T-cell (primary cell): Measurements from ENCODE around the gene TECPR2. TPM values are rescaled to one million over a fixed set of nuclear protein-coding genes. Genes with fewer than 3 reads are reported as not detected.

Experiments
- ATAC-seq, 4 experiments: fragments of 200-7000 bp in 3 of 4; fragments of 150-1000 bp in 1 of 4; cut with Tn5 transposase; replicated peaks in 1 of 4; 1 replicate in 3 of 4; 2 replicates in 1 of 4; pipeline ENCODE4 v1.10.0; 2021; ENCODE audit warnings: moderate library complexity in 3 of 4, mild to moderate bottlenecking in 2 of 4, moderate number of reproducible peaks in 1 of 4
- CTCF ChIA-PET, 2 donors: fragments of 300-600 bp; sonication (Branson Sonifier 250); formaldehyde crosslinking; loops; one replicate each; lab custom pipeline; 2022; ENCODE audit warnings: antibody characterized with exemption in 2 of 2; lab: Charles Lee
- POLR2A ChIA-PET, 2 donors: fragments of 300-600 bp; sonication (Branson Sonifier 250); formaldehyde crosslinking; loops; one replicate each; lab custom pipeline; 2022; ENCODE audit warnings: antibody characterized with exemption in 2 of 2; lab: Charles Lee
- DNase-seq, 35 experiments: peaks; one replicate each; pipeline versions ENCODE4 v3.0.0 to v3.0.0-alpha.2; 2013 to 2023
- H3K27ac ChIP-seq: one replicate; pipeline ENCODE4 v1.5.1; 2013; ENCODE audit warnings: low read length
- H3K27me3 ChIP-seq, 2 experiments: replicated peaks in 1 of 2; 1 replicate in 1 of 2; 2 replicates in 1 of 2; pipeline versions ENCODE4 v1.6.1 to v1.7.0; 2013; ENCODE audit warnings: low read length in 1 of 2, mixed read lengths in 1 of 2; ENCODE audit not compliant: control insufficient read depth in 2 of 2, insufficient read depth in 2 of 2; ENCODE audit errors: extremely low read depth in 1 of 2
- H3K36me3 ChIP-seq, 2 donors: 1 replicate in 1 of 2; 2 replicates in 1 of 2; pipeline versions ENCODE4 v1.6.1 to v1.7.0; 2013; ENCODE audit warnings: low read length in 1 of 2; ENCODE audit not compliant: control insufficient read depth in 2 of 2, insufficient read depth in 1 of 2; ENCODE audit errors: extremely low read depth in 1 of 2
- H3K4me1 ChIP-seq, 2 experiments: 1 replicate in 1 of 2; 2 replicates in 1 of 2; pipeline versions ENCODE4 v1.6.1 to v1.7.0; 2013; ENCODE audit warnings: low read length in 2 of 2, mixed read lengths in 1 of 2; ENCODE audit not compliant: insufficient read depth in 2 of 2, control insufficient read depth in 1 of 2; ENCODE audit errors: extremely low read depth in 1 of 2
- H3K4me3 ChIP-seq, 2 donors: 1 replicate in 1 of 2; 2 replicates in 1 of 2; pipeline versions ENCODE4 v1.5.1 to v1.7.0; 2013; ENCODE audit warnings: mild to moderate bottlenecking in 2 of 2, low read length in 1 of 2, moderate library complexity in 1 of 2; ENCODE audit not compliant: control insufficient read depth in 1 of 2; ENCODE audit errors: extremely low read depth in 1 of 2
- H3K9me3 ChIP-seq: 2 replicates; pipeline ENCODE4 v1.7.0; 2013
- H3K27ac Mint-ChIP-seq, 2 donors: one replicate each; pipeline ENCODE4 v1.8.0; 2020 to 2021; ENCODE audit warnings: mild to moderate bottlenecking in 2 of 2, mixed read lengths in 2 of 2
- H3K27me3 Mint-ChIP-seq, 2 donors: one replicate each; pipeline ENCODE4 v1.8.0; 2021 to 2022; ENCODE audit warnings: mixed read lengths in 2 of 2
- H3K36me3 Mint-ChIP-seq: one replicate; pipeline ENCODE4 v1.8.0; 2021; ENCODE audit warnings: mixed read lengths
- H3K4me1 Mint-ChIP-seq, 3 donors: one replicate each; pipeline ENCODE4 v1.8.0; 2020 to 2022; ENCODE audit warnings: mixed read lengths in 3 of 3, mild to moderate bottlenecking in 1 of 3
- H3K4me3 Mint-ChIP-seq, 3 donors: one replicate each; pipeline ENCODE4 v1.8.0; 2020 to 2022; ENCODE audit warnings: mild to moderate bottlenecking in 3 of 3, mixed read lengths in 3 of 3, moderate library complexity in 3 of 3
- H3K9me3 Mint-ChIP-seq, 3 donors: one replicate each; pipeline ENCODE4 v1.8.0; 2020 to 2022; ENCODE audit warnings: mixed read lengths in 3 of 3
- WGBS: methylation state at CpG from one replicate; pipeline ENCODE4 v1.1.5; 2013; ENCODE audit warnings: missing lambda C conversion rate; ENCODE audit not compliant: insufficient coverage; 5-methylcytosine and 5-hydroxymethylcytosine counted together
- total RNA-seq, 35 experiments: library from RNA in 6 of 35; stranded (reverse) in 6 of 35; fragments of 120-200 nt in 1 of 35; gene quantifications; one replicate each; pipeline versions ENCODE4 v1.2.1 to v1.2.4 and lab custom pipeline; 2013 to 2026

The TECPR2 gene
- total RNA-seq, 5 donors from 2014 or later (not counting 1 experiment from before 2014, with no cell fraction given), result 8.6 to 16.5 (median 10.8) TPM

DNA sequence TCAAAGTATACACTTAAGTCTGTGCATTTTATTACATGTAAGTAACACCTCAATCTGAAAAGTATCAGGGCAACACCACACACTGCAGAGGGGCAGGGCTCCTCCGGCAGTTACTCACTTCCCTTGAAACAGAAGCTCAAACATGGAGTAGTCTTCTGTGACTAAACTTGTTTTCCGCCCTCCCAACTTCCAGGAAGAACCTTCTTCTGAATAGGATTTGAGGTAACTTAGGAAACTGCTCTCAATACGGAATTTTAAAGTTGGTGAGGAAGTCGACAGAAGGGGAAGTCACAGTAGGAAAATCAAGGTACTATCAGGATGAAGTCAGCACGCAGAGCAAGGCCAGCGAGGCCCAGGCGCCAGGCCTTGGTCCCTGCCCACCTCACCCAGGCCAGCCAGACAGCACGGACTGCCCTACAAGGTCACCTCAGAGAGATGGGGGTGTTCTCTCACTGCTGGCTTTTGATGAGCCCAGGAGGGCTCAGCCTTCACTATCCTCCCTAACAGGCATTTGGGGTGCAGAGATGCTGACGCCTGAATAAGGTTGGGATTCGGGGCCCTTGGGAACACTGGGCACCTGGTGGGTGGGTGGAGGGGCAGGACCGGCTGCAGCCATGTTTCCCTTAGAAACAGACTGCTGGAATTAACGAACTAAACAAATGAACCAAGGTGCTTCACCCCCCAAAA lies 141.0 kb downstream of the TECPR2 start:
- ChIA-PET CTCF (interaction anchor here in 1 of 2 donors (0.8 kb wide), 1 partner anchor 15 kb away, joined by 3 read pairs; no protein-coding TSS in a partner anchor), POLR2A (interaction anchor here in 1 of 2 donors (0.5 kb wide), 1 partner anchor 569 kb away, joined by 5 read pairs; no protein-coding TSS in a partner anchor)
- Histone ChIP-seq H3K4me3 (no peak overlapping the region), H3K27me3 (no peaks in the 10 kb centered on the region), H3K27ac (no peak overlapping the region), H3K36me3 (peaks cover 3 to 4% of the 10 kb centered on the region in 2 donors), H3K9me3 (no peaks in the 10 kb centered on the region), H3K4me1 (peaks cover 0 to 8% of the 10 kb centered on the region in 2 experiments)
- Mint-ChIP-seq H3K27me3 (no peaks in the 10 kb centered on the region), H3K4me1 (peaks cover 0 to 12% (median 12%) of the 10 kb centered on the region in 3 donors), H3K9me3 (peaks cover 0 to 4% (median 0%) of the 10 kb centered on the region in 3 donors), H3K27ac (peak overlapping the region; percentile 31 to 39), H3K36me3 (peaks cover 7% of the 10 kb centered on the region), H3K4me3 (no peak overlapping the region)
- no peak for ATAC-seq
- no peak for DNase-seq
- 65% methylated on average over 5 of the region's 12 CpGs for WGBS

- ChIA-PET CTCF (interaction anchor here in 1 of 2 donors (0.8 kb wide), 1 partner anchor 14 kb away, joined by 3 read pairs; no protein-coding TSS in a partner anchor), POLR2A (no interaction called here)
- Mint-ChIP-seq H3K4me3 (no peak overlapping the region), H3K36me3 (no peaks in the 10 kb centered on the region), H3K27ac (no peak overlapping the region), H3K27me3 (no peaks in the 10 kb centered on the region), H3K4me1 (peaks cover 0 to 12% (median 12%) of the 10 kb centered on the region in 3 donors), H3K9me3 (peaks cover 0 to 4% (median 0%) of the 10 kb centered on the region in 3 donors)
- H3K27ac ChIP-seq, result no peak overlapping the region
- H3K4me3 ChIP-seq, result no peak overlapping the region
- H3K9me3 ChIP-seq, result no peaks in the 10 kb centered on the region
- H3K36me3 ChIP-seq, result peaks cover 0 to 3% of the 10 kb centered on the region in 2 donors
- no peaks in the 10 kb centered on the region for H3K27me3 ChIP-seq
- peaks cover 0 to 12% of the 10 kb centered on the region in 2 experiments for H3K4me1 ChIP-seq
- WGBS, result 87% methylated on average over 12 of the region's 18 CpGs
- DNase-seq (no peak), ATAC-seq (no peak)
Measured at GRCh38 chr14:102504328-102504999, 141.7 kb downstream of the TECPR2 start.

DNA sequence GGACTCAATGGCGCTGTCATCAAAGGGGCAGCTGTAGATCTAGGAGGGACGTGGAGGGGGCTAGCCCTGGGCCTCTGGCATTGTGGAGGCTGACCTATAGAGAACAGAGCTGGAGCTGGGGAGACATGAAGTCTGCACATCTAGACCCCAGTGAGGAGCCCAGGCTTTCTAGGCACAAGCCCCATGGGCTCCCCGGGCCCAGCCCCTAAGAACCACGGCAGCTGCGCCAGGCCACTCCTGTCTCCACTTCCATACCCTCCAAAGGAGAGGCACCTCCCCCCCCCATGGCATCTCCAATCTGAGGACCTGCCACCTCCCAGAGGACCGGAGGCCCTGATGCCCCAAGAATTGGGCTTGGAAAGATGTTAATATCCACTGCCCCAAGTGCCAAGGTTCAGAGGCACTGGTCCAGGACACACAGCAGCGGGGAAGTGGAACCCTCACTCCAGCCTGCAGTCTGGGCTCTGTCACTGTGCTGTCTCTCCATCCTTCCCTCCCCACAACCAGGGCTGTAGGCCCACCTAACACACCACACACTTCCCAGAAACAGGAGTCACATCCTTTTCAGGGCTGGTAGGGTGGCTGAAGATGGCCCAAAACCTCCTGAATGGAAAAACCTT lies 142.4 kb downstream of the TECPR2 start:
- Mint-ChIP-seq H3K36me3 (no peaks in the 10 kb centered on the region), H3K27me3 (no peaks in the 10 kb centered on the region), H3K27ac (no peak overlapping the region), H3K4me1 (peaks cover 0 to 10% (median 10%) of the 10 kb centered on the region in 3 donors), H3K4me3 (no peak overlapping the region), H3K9me3 (peaks cover 0 to 4% (median 0%) of the 10 kb centered on the region in 3 donors)
- H3K4me1 ChIP-seq, result peaks cover 0 to 13% of the 10 kb centered on the region in 2 experiments
- ATAC-seq (no peak), DNase-seq (no peak)
- no peak overlapping the region for H3K27ac ChIP-seq
- H3K9me3 ChIP-seq, result no peaks in the 10 kb centered on the region
- WGBS, result 100% methylated on average over 6 of the region's 7 CpGs
- H3K36me3 ChIP-seq, result peaks cover 0 to 3% of the 10 kb centered on the region in 2 donors
- H3K4me3 ChIP-seq, result no peak overlapping the region
- H3K27me3 ChIP-seq, result no peaks in the 10 kb centered on the region
- CTCF ChIA-PET, result interaction anchor here in 1 of 2 donors (0.8 kb wide), 1 partner anchor 13 kb away, joined by 3 read pairs; no protein-coding TSS in a partner anchor
- POLR2A ChIA-PET, result no interaction called here

DNA sequence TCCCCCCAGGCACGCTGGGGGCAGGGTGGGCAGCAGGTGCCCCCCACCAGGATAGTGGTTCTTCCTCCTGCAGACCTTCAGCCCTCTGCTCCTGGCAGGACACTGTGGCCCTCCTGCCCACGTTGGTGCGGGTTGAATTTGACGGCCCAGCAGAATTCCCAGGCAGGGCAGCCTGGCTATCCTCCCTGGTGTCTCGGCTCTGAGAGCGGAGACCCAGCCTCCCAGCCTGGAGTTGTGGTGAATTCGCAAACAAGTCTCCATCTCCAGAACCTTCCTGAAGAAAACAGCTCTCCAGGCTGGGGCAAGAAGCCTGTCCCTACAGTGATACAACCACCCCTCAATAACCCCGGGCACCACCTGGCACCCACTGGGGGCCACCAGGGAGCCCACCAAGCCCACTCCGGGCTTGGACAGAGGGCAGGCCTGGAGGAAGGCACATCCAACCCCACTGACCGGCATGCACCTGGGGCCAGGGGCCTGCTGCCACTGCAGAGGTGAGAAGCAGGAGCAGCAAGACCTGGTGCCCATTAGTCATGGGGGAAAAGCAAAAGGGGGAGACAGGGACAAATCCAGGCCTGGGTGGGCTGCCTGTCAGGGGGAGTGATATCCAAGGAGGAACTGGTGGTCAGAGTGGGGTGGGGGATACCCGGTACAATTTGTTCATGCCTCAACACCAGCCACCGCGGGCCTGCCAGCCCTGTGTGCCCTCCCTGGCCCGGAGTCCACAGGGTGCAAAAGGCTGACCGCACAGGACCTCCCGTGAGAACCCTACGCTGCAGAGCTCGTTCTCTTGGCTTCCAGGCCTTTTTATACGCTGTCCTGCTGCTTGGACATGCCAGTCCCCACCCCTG lies 143.3 kb downstream of the TECPR2 start:
- no peaks in the 10 kb centered on the region for H3K27me3 Mint-ChIP-seq
- Histone ChIP-seq H3K27ac (no peak overlapping the region), H3K36me3 (peaks cover 0 to 3% of the 10 kb centered on the region in 2 donors), H3K27me3 (no peaks in the 10 kb centered on the region), H3K4me1 (peaks cover 6 to 18% of the 10 kb centered on the region in 2 experiments), H3K9me3 (no peaks in the 10 kb centered on the region), H3K4me3 (no peak overlapping the region)
- no peak for ATAC-seq
- 93% methylated on average over 18 of the region's 19 CpGs for WGBS
- H3K27ac Mint-ChIP-seq, result no peak overlapping the region
- peaks cover 0 to 4% (median 0%) of the 10 kb centered on the region in 3 donors for H3K9me3 Mint-ChIP-seq
- POLR2A ChIA-PET, result no interaction called here
- CTCF ChIA-PET, result no interaction called here
- DNase-seq, result no peak
- H3K4me1 Mint-ChIP-seq, result peaks cover 9 to 11% (median 11%) of the 10 kb centered on the region in 3 donors
- no peaks in the 10 kb centered on the region for H3K36me3 Mint-ChIP-seq
- H3K4me3 Mint-ChIP-seq, result no peak overlapping the region

GRCh38 chr14:102506626-102506925 lies 143.8 kb downstream of the TECPR2 start:
- no peak overlapping the region for H3K27ac Mint-ChIP-seq
- Histone ChIP-seq H3K4me1 (peaks cover 6 to 24% of the 10 kb centered on the region in 2 experiments), H3K36me3 (peaks cover 0 to 3% of the 10 kb centered on the region in 2 donors), H3K4me3 (no peak overlapping the region), H3K27ac (no peak overlapping the region), H3K9me3 (no peaks in the 10 kb centered on the region), H3K27me3 (no peaks in the 10 kb centered on the region)
- no peaks in the 10 kb centered on the region for H3K36me3 Mint-ChIP-seq
- ATAC-seq, result no peak
- H3K4me1 Mint-ChIP-seq, result peaks cover 10 to 13% (median 11%) of the 10 kb centered on the region in 3 donors
- POLR2A ChIA-PET, result no interaction called here
- WGBS, result 95% methylated on average over 11 of the region's 11 CpGs
- DNase-seq, result no peak
- CTCF ChIA-PET, result no interaction called here
- no peaks in the 10 kb centered on the region for H3K27me3 Mint-ChIP-seq
- H3K9me3 Mint-ChIP-seq, result peaks cover 0 to 4% (median 0%) of the 10 kb centered on the region in 3 donors
- H3K4me3 Mint-ChIP-seq, result peak overlapping the region in 1 of 3 donors; percentile 30
